PC-3 (cell line): Measurements from ENCODE around the gene VWC2L. TPM values are rescaled to one million over a fixed set of nuclear protein-coding genes. Genes with fewer than 3 reads are reported as not detected.

Experiments used
- ATAC-seq: fragments of 200-7000 bp; cut with Tn5 transposase; 2 replicates; pipeline ENCODE4 v1.9.1; 2020; ENCODE audit warnings: mild to moderate bottlenecking, moderate library complexity
- BruUV-seq: library from RNA; stranded (reverse); fragments of 400-500 nt; replicated peaks from 2 replicates; lab custom pipeline; 2021; lab: Mats Ljungman, UMichigan
- CTCF ChIA-PET: fragments of 300-600 bp; sonication (Branson Sonifier 250); formaldehyde crosslinking; loops from one replicate; lab custom pipeline; 2022; ENCODE audit warnings: antibody characterized with exemption; lab: Charles Lee
- POLR2A ChIA-PET: fragments of 300-600 bp; sonication (Branson Sonifier 250); formaldehyde crosslinking; loops from one replicate; lab custom pipeline; 2022; ENCODE audit warnings: antibody characterized with exemption; ENCODE audit not compliant: unreplicated experiment; lab: Charles Lee
- DNase-seq: peaks from one replicate; pipeline ENCODE4 v3.0.0-alpha.2; 2015
- H2AFZ ChIP-seq: fragments of 300-600 bp; sonication (generic); 2 replicates; pipeline ENCODE4 v1.6.0; 2016; ENCODE audit warnings: antibody characterized with exemption, low read length
- H3F3A ChIP-seq: fragments of 300-600 bp; sonication (generic); one replicate; pipeline ENCODE4 v1.6.0; 2017; ENCODE audit warnings: antibody characterized with exemption, low read length, control low read depth, mild to moderate bottlenecking; ENCODE audit not compliant: unreplicated experiment
- H3K27ac ChIP-seq: fragments of 300-600 bp; sonication (generic); 2 replicates; pipeline ENCODE4 v1.5.1; 2016; ENCODE audit warnings: mild to moderate bottlenecking, low read length
- H3K27me3 ChIP-seq: fragments of 300-600 bp; sonication (generic); 2 replicates; pipeline ENCODE4 v1.6.1; 2016; ENCODE audit warnings: low read length, mixed read lengths
- H3K36me3 ChIP-seq: fragments of 300-600 bp; sonication (generic); 2 replicates; pipeline ENCODE4 v1.6.1; 2016; ENCODE audit warnings: low read depth, mixed run types, low read length, mixed read lengths
- H3K4me1 ChIP-seq: fragments of 300-600 bp; sonication (generic); 2 replicates; pipeline ENCODE4 v1.5.1; 2016; ENCODE audit warnings: low read length; ENCODE audit not compliant: insufficient read depth
- H3K4me2 ChIP-seq: fragments of 300-600 bp; sonication (generic); 2 replicates; pipeline ENCODE4 v1.6.0; 2016; ENCODE audit warnings: low read length
- H3K4me3 ChIP-seq: fragments of 300-600 bp; sonication (generic); 2 replicates; pipeline ENCODE4 v1.5.1; 2016; ENCODE audit warnings: mild to moderate bottlenecking, low read length, mixed read lengths
- H3K79me2 ChIP-seq: fragments of 300-600 bp; sonication (generic); 2 replicates; pipeline ENCODE4 v1.6.1; 2017; ENCODE audit warnings: low read length, mixed read lengths
- H3K9ac ChIP-seq: fragments of 300-600 bp; sonication (generic); 2 replicates; pipeline ENCODE4 v1.6.0; 2016; ENCODE audit warnings: mild to moderate bottlenecking, low read length
- H3K9me2 ChIP-seq: fragments of 300-600 bp; sonication (generic); replicated peaks from 2 replicates; pipeline ENCODE4 v1.6.1; 2016; ENCODE audit warnings: mixed run types, low read length, mixed read lengths
- H3K9me3 ChIP-seq: fragments of 300-600 bp; sonication (generic); 2 replicates; pipeline ENCODE4 v1.6.1; 2016; ENCODE audit warnings: low read length, mixed read lengths
- H4K20me1 ChIP-seq: fragments of 300-600 bp; sonication (generic); 2 replicates; pipeline ENCODE4 v1.6.1; 2016; ENCODE audit warnings: low read length, mixed read lengths
- EZH2 ChIP-seq: fragments of 300-600 bp; sonication (generic); IDR thresholded peaks from one replicate; pipeline ENCODE4 v1.6.1; 2017; ENCODE audit warnings: antibody characterized with exemption, mild to moderate bottlenecking, low read length; ENCODE audit not compliant: unreplicated experiment
- EZH2phosphoT487 ChIP-seq: fragments of 300-600 bp; sonication (generic); IDR thresholded peaks from 2 replicates; pipeline ENCODE4 v1.6.1; 2018; ENCODE audit warnings: mild to moderate bottlenecking, antibody characterized with exemption, low read length, borderline replicate concordance
- intact Hi-C: fragments of 100-400 bp; cut with micrococcal nuclease; formaldehyde crosslinking; loops from 2 replicates; pipeline ENCODE4 v1.9.0; 2023
- total RNA-seq: library from RNA; depleted of rRNA; stranded (reverse); fragments of >200 nt; gene quantifications from 2 replicates; pipeline ENCODE4 v1.2.3, GENCODE V29; 2014
- TF ChIP-seq, protein P1 (sequence below): fragments of 300-600 bp; sonication (generic); conservative IDR thresholded peaks from 2 replicates; pipeline ENCODE4 v1.5.1; 2017; ENCODE audit warnings: antibody characterized with exemption, low read depth, mild to moderate bottlenecking, low read length

VWC2L gene
- total RNA-seq, 1 experiment from 2014 or later = not detected

GRCh38 chr2:214565246-214565645, 154.4 kb downstream of the VWC2L start:
- POLR2A ChIA-PET = no interaction called here

GRCh38 chr2:214566457-214566856, 155.6 kb downstream of the VWC2L start:
- BruUV-seq = no TSS peak
- H3K4me1 ChIP-seq = no peaks in the 10 kb centered on the region
- CTCF ChIA-PET = no interaction called here
- no peaks in the 10 kb centered on the region for H3K9me3 ChIP-seq
- POLR2A ChIA-PET = no interaction called here
- no peaks in the 10 kb centered on the region for H4K20me1 ChIP-seq
- intact Hi-C loops = no loop called here
- ATAC-seq (no peak), DNase-seq (no peak)
- no peak for TF ChIP-seq EZH2phosphoT487
- TF ChIP-seq, protein P1, sequence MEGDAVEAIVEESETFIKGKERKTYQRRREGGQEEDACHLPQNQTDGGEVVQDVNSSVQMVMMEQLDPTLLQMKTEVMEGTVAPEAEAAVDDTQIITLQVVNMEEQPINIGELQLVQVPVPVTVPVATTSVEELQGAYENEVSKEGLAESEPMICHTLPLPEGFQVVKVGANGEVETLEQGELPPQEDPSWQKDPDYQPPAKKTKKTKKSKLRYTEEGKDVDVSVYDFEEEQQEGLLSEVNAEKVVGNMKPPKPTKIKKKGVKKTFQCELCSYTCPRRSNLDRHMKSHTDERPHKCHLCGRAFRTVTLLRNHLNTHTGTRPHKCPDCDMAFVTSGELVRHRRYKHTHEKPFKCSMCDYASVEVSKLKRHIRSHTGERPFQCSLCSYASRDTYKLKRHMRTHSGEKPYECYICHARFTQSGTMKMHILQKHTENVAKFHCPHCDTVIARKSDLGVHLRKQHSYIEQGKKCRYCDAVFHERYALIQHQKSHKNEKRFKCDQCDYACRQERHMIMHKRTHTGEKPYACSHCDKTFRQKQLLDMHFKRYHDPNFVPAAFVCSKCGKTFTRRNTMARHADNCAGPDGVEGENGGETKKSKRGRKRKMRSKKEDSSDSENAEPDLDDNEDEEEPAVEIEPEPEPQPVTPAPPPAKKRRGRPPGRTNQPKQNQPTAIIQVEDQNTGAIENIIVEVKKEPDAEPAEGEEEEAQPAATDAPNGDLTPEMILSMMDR = no peak
- TF ChIP-seq EZH2 = no peak
- H3F3A ChIP-seq = no peaks in the 10 kb centered on the region
- no peak overlapping the region for H3K4me2 ChIP-seq
- H3K27ac ChIP-seq = no peak overlapping the region
- no peaks in the 10 kb centered on the region for H3K36me3 ChIP-seq
- no peak overlapping the region for H3K4me3 ChIP-seq
- H3K9me2 ChIP-seq = no peaks in the 10 kb centered on the region
- H2AFZ ChIP-seq = no peak overlapping the region
- no peaks in the 10 kb centered on the region for H3K27me3 ChIP-seq
- H3K9ac ChIP-seq = no peak overlapping the region
- H3K79me2 ChIP-seq = no peaks in the 10 kb centered on the region

More at GRCh38 chr2:214565246-214565645, 154.4 kb downstream of the VWC2L start:
- H3K79me2 ChIP-seq = no peaks in the 10 kb centered on the region
- DNase-seq (no peak), ATAC-seq (no peak)
- H3K4me3 ChIP-seq = no peak overlapping the region
- TF ChIP-seq, protein P1 = no peak
- no peak for TF ChIP-seq EZH2phosphoT487
- TF ChIP-seq EZH2 = no peak
- no peaks in the 10 kb centered on the region for H3K4me1 ChIP-seq
- no peaks in the 10 kb centered on the region for H4K20me1 ChIP-seq
- no TSS peak for BruUV-seq
- H3K9me3 ChIP-seq = no peaks in the 10 kb centered on the region
- H3F3A ChIP-seq = no peaks in the 10 kb centered on the region
- H2AFZ ChIP-seq = no peak overlapping the region
- no peak overlapping the region for H3K4me2 ChIP-seq
- no peaks in the 10 kb centered on the region for H3K27me3 ChIP-seq
- H3K9me2 ChIP-seq = no peaks in the 10 kb centered on the region
- CTCF ChIA-PET = interaction anchor here (0.7 kb wide), 1 partner anchor 644 kb away, joined by 3 read pairs; no protein-coding TSS in a partner anchor
- H3K9ac ChIP-seq = no peak overlapping the region
- H3K27ac ChIP-seq = no peak overlapping the region
- intact Hi-C loops = no loop called here
- no peaks in the 10 kb centered on the region for H3K36me3 ChIP-seq

DNA sequence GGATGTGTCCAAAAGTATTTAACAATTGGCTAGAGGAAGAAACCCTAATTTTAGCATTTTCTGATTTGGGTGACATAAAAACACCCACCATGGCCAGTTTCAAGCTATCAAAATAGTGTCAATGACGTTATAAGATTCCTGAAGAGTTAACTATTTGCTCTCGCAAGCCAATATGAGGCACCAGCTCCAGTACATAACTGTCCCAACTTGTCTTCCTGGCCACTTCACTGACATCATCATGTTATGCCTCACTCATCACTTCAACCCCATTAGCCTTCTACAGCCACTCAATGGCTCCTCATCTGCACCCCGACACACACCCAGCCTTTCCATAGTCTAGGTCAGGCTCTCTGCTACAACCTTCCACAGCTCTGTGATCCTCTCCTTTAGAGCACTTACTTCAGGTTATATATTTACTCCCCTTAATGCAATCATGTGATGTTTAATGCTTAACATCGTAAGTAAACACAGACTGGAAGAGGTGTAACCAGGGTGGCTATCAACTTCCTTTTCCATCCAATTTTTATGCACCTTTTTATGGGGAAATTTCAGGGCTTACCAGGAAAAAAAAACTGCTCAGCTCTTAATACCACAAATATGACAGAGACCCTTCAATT, 158.7 kb downstream of the VWC2L start:
- TF ChIP-seq EZH2 = no peak
- TF ChIP-seq EZH2phosphoT487 = no peak
- H3K9me2 ChIP-seq = no peaks in the 10 kb centered on the region
- no peak for DNase-seq

More for the DNA sequence above, 158.7 kb downstream of the VWC2L start:
- Histone ChIP-seq H2AFZ (no peak overlapping the region), H3K4me3 (no peak overlapping the region), H3K4me2 (no peak overlapping the region), H3F3A (no peaks in the 10 kb centered on the region), H3K9me3 (no peaks in the 10 kb centered on the region), H4K20me1 (no peaks in the 10 kb centered on the region), H3K27me3 (no peaks in the 10 kb centered on the region), H3K9ac (no peak overlapping the region), H3K36me3 (no peaks in the 10 kb centered on the region), H3K79me2 (no peaks in the 10 kb centered on the region), H3K4me1 (no peaks in the 10 kb centered on the region), H3K27ac (no peak overlapping the region)
- POLR2A ChIA-PET = interaction anchor here (0.6 kb wide), 1 partner anchor 26 kb away, joined by 4 read pairs; no protein-coding TSS in a partner anchor
- ATAC-seq = no peak
- intact Hi-C loops = no loop called here
- CTCF ChIA-PET = no interaction called here
- BruUV-seq = no TSS peak
